Measurements from ENCODE around the gene GPHA2.

GRCh38 chr11:64891880-64892279, 43.8 kb downstream of the GPHA2 start:
- TF ChIP-seq CTCF (IDR thresholded peaks at IDR 0.05; ENCODE audit: insufficient read depth, low read depth, low read length) (no peak), EZH2 (IDR thresholded peaks at IDR 0.05; ENCODE audit: insufficient read depth, low read length) (no peak)
